Liver (tissue), 3 donors: Measurements from ENCODE around the gene ZNF593.

Source experiments
- CTCF ChIP-seq: fragments of 150-350 bp; IDR thresholded peaks from 2 replicates; pipeline ENCODE4 v1.5.1; 2017; ENCODE audit warnings: improper control_type of control experiment, low read depth, low read length; ENCODE audit not compliant: missing input control
- EGR1 ChIP-seq, 2 donors: IDR thresholded peaks; 2 replicates each; pipeline ENCODE4 v1.6.1; 2016 to 2018; ENCODE audit warnings: antibody characterized with exemption in 2 of 2, low read depth in 2 of 2
- GABPA ChIP-seq, 2 donors: IDR thresholded peaks in 1 of 2; conservative IDR thresholded peaks in 1 of 2; 2 replicates each; pipeline ENCODE4 v1.6.1; 2016; ENCODE audit warnings: antibody characterized with exemption in 2 of 2, mild to moderate bottlenecking in 1 of 2, moderate library complexity in 1 of 2
- JUND ChIP-seq, 2 donors: IDR thresholded peaks; 2 replicates each; pipeline ENCODE4 v1.6.1; 2016; ENCODE audit warnings: antibody characterized with exemption in 2 of 2
- MAX ChIP-seq: IDR thresholded peaks from 2 replicates; pipeline ENCODE4 v1.6.1; 2016; ENCODE audit warnings: antibody characterized with exemption
- REST ChIP-seq: IDR thresholded peaks from 2 replicates; pipeline ENCODE4 v1.6.1; 2016; ENCODE audit warnings: antibody characterized with exemption, mild to moderate bottlenecking
- RXRA ChIP-seq, 2 donors: IDR thresholded peaks; 2 replicates each; pipeline ENCODE4 v1.6.1; 2017 to 2018; ENCODE audit warnings: antibody characterized with exemption in 2 of 2, mild to moderate bottlenecking in 1 of 2
- SP1 ChIP-seq: IDR thresholded peaks from 2 replicates; pipeline ENCODE4 v1.6.1; 2018; ENCODE audit warnings: antibody characterized with exemption, mild to moderate bottlenecking
- YY1 ChIP-seq: IDR thresholded peaks from 2 replicates; pipeline ENCODE4 v1.6.1; 2016; ENCODE audit warnings: antibody characterized with exemption, mild to moderate bottlenecking
- ZBTB33 ChIP-seq: IDR thresholded peaks from 2 replicates; pipeline ENCODE4 v1.6.1; 2016; ENCODE audit warnings: antibody characterized with exemption
- donor health status: healthy.
- donor health status: healthy.

GRCh38 chr1:26212726-26213125 lies 43.0 kb downstream of the ZNF593 start:
- TF ChIP-seq CTCF (no peak), REST (no peak), MAX (no peak), ZBTB33 (no peak), RXRA (IDR thresholded peaks at IDR 0.05) (no peak), YY1 (no peak), SP1 (no peak), EGR1 (IDR thresholded peaks at IDR 0.05; ENCODE audit: low read depth in 2 of 2) (no peak), JUND (IDR thresholded peaks at IDR 0.05) (no peak), GABPA (IDR thresholded peaks at IDR 0.05 in 1 of 2, conservative IDR thresholded peaks at IDR 0.05 in 1 of 2) (no peak)
